GM19043 (cell line): Measurements from ENCODE around the gene SLC19A2.
"Not testable (repeated sequence)": the region's sequence is repeated elsewhere in the genome, so short reads cannot be mapped to it uniquely, and the experiment has no call there.

ENCODE experiments used
- ATAC-seq: cut with Tn5 transposase; IDR thresholded peaks from one replicate; pipeline ENCODE4 v1.9.1; 2021; ENCODE audit warnings: low read depth; ENCODE audit not compliant: unreplicated experiment

The SLC19A2 gene

GRCh38 chr1:169485431-169486280 lies at the start of gene SLC19A2:
TSS of gene SLC19A2 (minus strand) at chr1:169485944. CDS start at chr1:169485766, 178 bp downstream.
- ATAC-seq = peak; percentile 97

- no peak for ATAC-seq
These were observed 48.9 kb upstream of the SLC19A2 start for GRCh38 chr1:169534653-169535052.

GRCh38 chr1:169533528-169534190 lies 47.9 kb upstream of the SLC19A2 start:
- not testable (repeated sequence) for ATAC-seq

- ATAC-seq = no peak
These were observed 44.7 kb upstream of the SLC19A2 start for GRCh38 chr1:169530448-169530847.

- no peak for ATAC-seq
These were observed 43.4 kb upstream of the SLC19A2 start for GRCh38 chr1:169529068-169529642.

- ATAC-seq = no peak
These were observed 42.7 kb upstream of the SLC19A2 start for GRCh38 chr1:169528215-169529067.

GRCh38 chr1:169527451-169528214 lies 41.9 kb upstream of the SLC19A2 start:
- ATAC-seq = no peak

GRCh38 chr1:169527001-169527400 lies 41.3 kb upstream of the SLC19A2 start:
- no peak for ATAC-seq

GRCh38 chr1:169526120-169526832 lies 40.5 kb upstream of the SLC19A2 start:
- ATAC-seq = no peak

- no peak for ATAC-seq
These were observed 39.6 kb upstream of the SLC19A2 start for GRCh38 chr1:169525391-169525790.

GRCh38 chr1:169523904-169524303 lies 38.2 kb upstream of the SLC19A2 start:
- no peak for ATAC-seq

GRCh38 chr1:169521226-169521625 lies 35.5 kb upstream of the SLC19A2 start:
- no peak for ATAC-seq

- no peak for ATAC-seq
These were observed 31.9 kb upstream of the SLC19A2 start for GRCh38 chr1:169517558-169518186.

GRCh38 chr1:169515641-169516040 lies 29.9 kb upstream of the SLC19A2 start:
- no peak for ATAC-seq

- no peak for ATAC-seq
These were observed 29.0 kb upstream of the SLC19A2 start for GRCh38 chr1:169514566-169515270.

- no peak for ATAC-seq
These were observed 27.5 kb upstream of the SLC19A2 start for GRCh38 chr1:169513208-169513607.

GRCh38 chr1:169511316-169512005 lies 25.7 kb upstream of the SLC19A2 start:
- ATAC-seq = no peak

GRCh38 chr1:169510060-169510459 lies 24.3 kb upstream of the SLC19A2 start:
- ATAC-seq = no peak
